Keratinocyte (primary cell): ENCODE results near the gene MALRD1. TPM values are rescaled to one million over a fixed set of nuclear protein-coding genes. Genes with fewer than 3 reads are reported as not detected.

ENCODE experiments used
- DNase-seq: peaks from one replicate; pipeline ENCODE4 v3.0.0-alpha.2; 2011; ENCODE audit warnings: low read depth, missing footprints, low spot score
- FAIRE-seq: peaks from 2 replicates; lab custom pipeline; 2011; peaks lifted over from hg19 to GRCh38; lab: Jason Lieb, UNC
- H2AFZ ChIP-seq: 2 replicates; pipeline ENCODE4 v1.6.0; 2012; ENCODE audit warnings: low read length, control low read depth, inconsistent platforms; ENCODE audit not compliant: control insufficient read depth
- H3K27ac ChIP-seq: 2 replicates; pipeline ENCODE4 v1.5.1; 2011; ENCODE audit warnings: low read length; ENCODE audit not compliant: control insufficient read depth, insufficient read depth
- H3K27me3 ChIP-seq: 3 replicates; pipeline ENCODE4 v1.6.0; 2011; ENCODE audit warnings: low read length; ENCODE audit not compliant: control insufficient read depth, insufficient read depth; ENCODE audit errors: extremely low read depth
- H3K36me3 ChIP-seq, 2 experiments: 2 replicates in 1 of 2; 3 replicates in 1 of 2; pipeline ENCODE4 v1.5.1; 2011; ENCODE audit warnings: low read length in 2 of 2, mild to moderate bottlenecking in 1 of 2; ENCODE audit not compliant: control insufficient read depth in 2 of 2, insufficient read depth in 2 of 2; ENCODE audit errors: extremely low read depth in 1 of 2
- H3K4me1 ChIP-seq: 3 replicates; pipeline ENCODE4 v1.5.1; 2011; ENCODE audit warnings: low read length; ENCODE audit not compliant: control insufficient read depth, insufficient read depth; ENCODE audit errors: extremely low read depth
- H3K4me2 ChIP-seq: 3 replicates; pipeline ENCODE4 v1.6.0; 2011; ENCODE audit warnings: low read depth, low read length; ENCODE audit not compliant: control insufficient read depth, insufficient read depth; ENCODE audit errors: extremely low read depth
- H3K4me3 ChIP-seq, 3 experiments: fragments of 200-600 bp in 1 of 3; sonication (generic) in 1 of 3; 2 replicates in 2 of 3; 3 replicates in 1 of 3; pipeline ENCODE4 v1.5.1; 2011 to 2016; ENCODE audit warnings: low read length in 3 of 3, mild to moderate bottlenecking in 3 of 3, control low read depth in 2 of 3, inconsistent platforms in 1 of 3, low read depth in 1 of 3, mixed read lengths in 1 of 3, mixed run types in 1 of 3, moderate library complexity in 1 of 3; ENCODE audit not compliant: control insufficient read depth in 2 of 3, insufficient read depth in 2 of 3; ENCODE audit errors: extremely low read depth in 1 of 3
- H3K79me2 ChIP-seq: 2 replicates; pipeline ENCODE4 v1.6.0; 2012; ENCODE audit warnings: low read length; ENCODE audit not compliant: control insufficient read depth, insufficient read depth
- H3K9ac ChIP-seq: 3 replicates; pipeline ENCODE4 v1.6.0; 2011; ENCODE audit warnings: low read length; ENCODE audit not compliant: control insufficient read depth, insufficient read depth; ENCODE audit errors: extremely low read depth
- H3K9me1 ChIP-seq: 3 replicates; pipeline ENCODE4 v1.6.0; 2011; ENCODE audit warnings: low read length; ENCODE audit not compliant: control insufficient read depth, insufficient read depth; ENCODE audit errors: extremely low read depth
- H3K9me3 ChIP-seq: 2 replicates; pipeline ENCODE4 v1.5.1; 2012; ENCODE audit warnings: low read depth, low read length; ENCODE audit not compliant: control insufficient read depth
- H4K20me1 ChIP-seq: 3 replicates; pipeline ENCODE4 v1.6.0; 2011; ENCODE audit warnings: low read length; ENCODE audit not compliant: control insufficient read depth, insufficient read depth; ENCODE audit errors: extremely low read depth
- EZH2 ChIP-seq: IDR thresholded peaks from one replicate; pipeline ENCODE4 v1.6.1; 2012; ENCODE audit warnings: inconsistent platforms, mild to moderate bottlenecking, low read length, moderate library complexity
- dilution Hi-C: fragments of 300-500 bp; cut with MboI; formaldehyde crosslinking; loops from one replicate; pipeline ENCODE4 v1.7.0; 2020; ENCODE audit warnings: low sequenced_read_pairs; ENCODE audit not compliant: extremely low pct_ligation_motif_present
- polyA plus RNA-seq, 5 experiments: library from polyadenylated mRNA; depleted of rRNA in 3 of 5; stranded (reverse) in 3 of 5; stranded (forward) in 1 of 5; unstranded in 1 of 5; fragments of >200 nt; gene quantifications; 1 replicate in 1 of 5; 2 replicates in 3 of 5; 3 replicates in 1 of 5; pipeline versions ENCODE4 v1.2.1 to v1.2.3, GENCODE V29; 2011 to 2012; ENCODE audit warnings: missing spikeins in 2 of 5, low read depth in 1 of 5, low replicate concordance in 1 of 5
- TF ChIP-seq, protein P1 (sequence below), 3 experiments: IDR thresholded peaks in 1 of 3; conservative IDR thresholded peaks in 1 of 3; optimal IDR thresholded peaks in 1 of 3; 2 replicates in 2 of 3; 3 replicates in 1 of 3; pipeline versions ENCODE3 to v1.5.1; 2011; ENCODE audit warnings: low read length in 3 of 3, mild to moderate bottlenecking in 3 of 3, moderate library complexity in 2 of 3, control low read depth in 1 of 3, inconsistent platforms in 1 of 3; ENCODE audit not compliant: insufficient read depth in 2 of 3; ENCODE audit errors: extremely low read depth in 1 of 3

The MALRD1 gene
- polyA plus RNA-seq, 1 donor (not counting 4 experiments of a cell fraction or from before 2014, with no cell fraction given), result not detected

DNA sequence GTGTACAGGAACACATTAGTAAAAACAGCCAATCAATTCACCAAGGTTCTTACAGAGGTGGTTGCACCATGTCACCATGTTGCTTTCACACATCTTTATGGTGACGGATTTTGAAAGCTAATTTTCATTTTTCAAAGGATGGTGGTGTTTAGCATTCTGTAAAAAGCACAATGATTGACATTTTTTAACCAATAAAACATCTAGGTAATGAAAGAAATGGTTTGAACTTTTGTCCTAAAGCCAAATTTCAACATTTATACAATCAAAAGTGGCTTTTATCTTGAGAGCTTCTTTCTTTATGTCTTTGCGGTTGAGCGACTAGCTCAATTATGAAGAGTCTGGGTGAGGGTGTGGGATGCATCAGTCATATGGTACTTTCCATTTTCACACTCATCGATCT, 94.4 kb downstream of the MALRD1 start:
- Histone ChIP-seq H2AFZ (no peak overlapping the region), H3K9me1 (no peaks in the 10 kb centered on the region), H3K4me3 (no peak overlapping the region), H3K36me3 (no peaks in the 10 kb centered on the region), H4K20me1 (no peaks in the 10 kb centered on the region), H3K4me1 (no peaks in the 10 kb centered on the region), H3K4me2 (no peak overlapping the region), H3K27me3 (no peaks in the 10 kb centered on the region), H3K27ac (no peak overlapping the region), H3K79me2 (no peaks in the 10 kb centered on the region), H3K9me3 (no peaks in the 10 kb centered on the region), H3K9ac (no peak overlapping the region)
- no peak for DNase-seq
- TF ChIP-seq EZH2, result no peak
- TF ChIP-seq, protein P1, sequence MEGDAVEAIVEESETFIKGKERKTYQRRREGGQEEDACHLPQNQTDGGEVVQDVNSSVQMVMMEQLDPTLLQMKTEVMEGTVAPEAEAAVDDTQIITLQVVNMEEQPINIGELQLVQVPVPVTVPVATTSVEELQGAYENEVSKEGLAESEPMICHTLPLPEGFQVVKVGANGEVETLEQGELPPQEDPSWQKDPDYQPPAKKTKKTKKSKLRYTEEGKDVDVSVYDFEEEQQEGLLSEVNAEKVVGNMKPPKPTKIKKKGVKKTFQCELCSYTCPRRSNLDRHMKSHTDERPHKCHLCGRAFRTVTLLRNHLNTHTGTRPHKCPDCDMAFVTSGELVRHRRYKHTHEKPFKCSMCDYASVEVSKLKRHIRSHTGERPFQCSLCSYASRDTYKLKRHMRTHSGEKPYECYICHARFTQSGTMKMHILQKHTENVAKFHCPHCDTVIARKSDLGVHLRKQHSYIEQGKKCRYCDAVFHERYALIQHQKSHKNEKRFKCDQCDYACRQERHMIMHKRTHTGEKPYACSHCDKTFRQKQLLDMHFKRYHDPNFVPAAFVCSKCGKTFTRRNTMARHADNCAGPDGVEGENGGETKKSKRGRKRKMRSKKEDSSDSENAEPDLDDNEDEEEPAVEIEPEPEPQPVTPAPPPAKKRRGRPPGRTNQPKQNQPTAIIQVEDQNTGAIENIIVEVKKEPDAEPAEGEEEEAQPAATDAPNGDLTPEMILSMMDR (optimal IDR thresholded peaks at IDR 0.05 in 1 of 3, IDR thresholded peaks at IDR 0.05 in 1 of 3, conservative IDR thresholded peaks at IDR 0.05 in 1 of 3; ENCODE audit: extremely low read depth in 1 of 3, insufficient read depth in 2 of 3, low read length in 3 of 3), result no peak
- no peak for FAIRE-seq
- dilution Hi-C loops, result no loop called here

GRCh38 chr10:19144206-19144605, 95.6 kb downstream of the MALRD1 start:
- Histone ChIP-seq H3K9ac (no peak overlapping the region), H3K4me3 (no peak overlapping the region), H2AFZ (no peak overlapping the region), H3K9me1 (no peaks in the 10 kb centered on the region), H3K9me3 (no peaks in the 10 kb centered on the region), H4K20me1 (no peaks in the 10 kb centered on the region), H3K27me3 (no peaks in the 10 kb centered on the region), H3K79me2 (no peaks in the 10 kb centered on the region), H3K4me2 (no peak overlapping the region), H3K36me3 (no peaks in the 10 kb centered on the region), H3K4me1 (no peaks in the 10 kb centered on the region), H3K27ac (no peak overlapping the region)
- TF ChIP-seq EZH2, result no peak
- TF ChIP-seq, protein P1 (optimal IDR thresholded peaks at IDR 0.05 in 1 of 3, IDR thresholded peaks at IDR 0.05 in 1 of 3, conservative IDR thresholded peaks at IDR 0.05 in 1 of 3; ENCODE audit: extremely low read depth in 1 of 3, insufficient read depth in 2 of 3, low read length in 3 of 3), result no peak
- DNase-seq, result no peak
- FAIRE-seq, result no peak
- dilution Hi-C loops, result no loop called here
